Measurements from ENCODE around the gene CTNNBL1.

GRCh38 chr20:37828684-37829083 lies 134.9 kb downstream of the CTNNBL1 start:
- no peak for TF ChIP-seq CTCF (IDR thresholded peaks at IDR 0.05 in 2 of 3, conservative IDR thresholded peaks at IDR 0.05 in 1 of 3; ENCODE audit: borderline replicate concordance in 1 of 3, insufficient read depth in 1 of 3, low read depth in 2 of 3, low read length in 2 of 3)
- no peak for TF ChIP-seq POLR2AphosphoS5 (IDR thresholded peaks at IDR 0.05; ENCODE audit: low read depth, low read length)
- TF ChIP-seq POLR2A (IDR thresholded peaks at IDR 0.05; ENCODE audit: borderline replicate concordance, extremely low read depth, insufficient read depth, insufficient read length), result no peak
- TF ChIP-seq REST (IDR thresholded peaks at IDR 0.05; ENCODE audit: low read depth), result no peak
- no peak for TF ChIP-seq EZH2 (IDR thresholded peaks at IDR 0.05)
- TF ChIP-seq ATF3 (IDR thresholded peaks at IDR 0.05), result no peak
- no peak for TF ChIP-seq RAD21 (IDR thresholded peaks at IDR 0.05; ENCODE audit: low read depth)
- no peak for TF ChIP-seq TCF7L2 (IDR thresholded peaks at IDR 0.05; ENCODE audit: borderline replicate concordance, extremely low read depth, insufficient read depth, insufficient read length)
- TF ChIP-seq EZH2phosphoT487 (IDR thresholded peaks at IDR 0.05; ENCODE audit: borderline replicate concordance), result no peak
- no peak for TF ChIP-seq CEBPB (IDR thresholded peaks at IDR 0.05; ENCODE audit: low read depth)
- TF ChIP-seq SIN3A (IDR thresholded peaks at IDR 0.05; ENCODE audit: low read depth), result no peak
- no peak for TF ChIP-seq SP1 (IDR thresholded peaks at IDR 0.05; ENCODE audit: low read depth)
- TF ChIP-seq YY1 (IDR thresholded peaks at IDR 0.05; ENCODE audit: extremely low read depth, insufficient replicate concordance, low read depth, low read length), result no peak

Measured in HCT116 (cell line).